ENCODE results near the gene NUDT14.
A peak's percentile ranks its signal among the peaks of the same experiment; 100 is the strongest.

The NUDT14 gene

GRCh38 chr14:105172476-105172875 is 8.6 kb downstream of the NUDT14 start:
- no peak for DNase-seq

- no peak for DNase-seq
Measured at GRCh38 chr14:105171004-105171673, 10.0 kb downstream of the NUDT14 start.

GRCh38 chr14:105169776-105170655 is 11.1 kb downstream of the NUDT14 start:
- no peak for DNase-seq

GRCh38 chr14:105168979-105169507 is 12.1 kb downstream of the NUDT14 start:
- DNase-seq, result no peak

GRCh38 chr14:105168496-105168978 is 12.6 kb downstream of the NUDT14 start, which contains the start of gene JAG2:
JAG2 (minus strand) TSS chr14:105168776; CDS start chr14:105168420, 356 bp downstream.
- DNase-seq, result peak in 1 of 4 experiments; percentile 19

- DNase-seq, result no peak
Measured at GRCh38 chr14:105168093-105168420, 13.1 kb downstream of the NUDT14 start.

- DNase-seq, result no peak
Measured at GRCh38 chr14:105167303-105168092, 13.6 kb downstream of the NUDT14 start.

- DNase-seq, result no peak
Measured at GRCh38 chr14:105166571-105167302, 14.4 kb downstream of the NUDT14 start.

- DNase-seq, result no peak
Measured at GRCh38 chr14:105165761-105166485, 15.2 kb downstream of the NUDT14 start.

- DNase-seq, result no peak
Measured at GRCh38 chr14:105165134-105165704, 15.9 kb downstream of the NUDT14 start.

GRCh38 chr14:105163040-105163742 is 17.9 kb downstream of the NUDT14 start:
- no peak for DNase-seq

- no peak for DNase-seq
Measured at GRCh38 chr14:105162669-105162979, 18.5 kb downstream of the NUDT14 start.

- no peak for DNase-seq
Measured at GRCh38 chr14:105161964-105162668, 19.0 kb downstream of the NUDT14 start.

GRCh38 chr14:105161309-105161708 is 19.8 kb downstream of the NUDT14 start:
- no peak for DNase-seq

- no peak for DNase-seq
Measured at GRCh38 chr14:105160776-105161175, 20.3 kb downstream of the NUDT14 start.

GRCh38 chr14:105159344-105159743 is 21.8 kb downstream of the NUDT14 start:
- no peak for DNase-seq

- no peak for DNase-seq
Measured at GRCh38 chr14:105158794-105159193, 22.3 kb downstream of the NUDT14 start.

GRCh38 chr14:105157872-105158271 is 23.2 kb downstream of the NUDT14 start:
- no peak for DNase-seq

- no peak for DNase-seq
Measured at GRCh38 chr14:105156414-105157375, 24.4 kb downstream of the NUDT14 start.

Data from activated CD4-positive, CD25-positive, alpha-beta regulatory T cell (primary cell).